B cell (primary cell): Measurements from ENCODE around the gene GNG7. TPM values are rescaled to one million over a fixed set of nuclear protein-coding genes. Genes with fewer than 3 reads are reported as not detected.
A peak's percentile ranks its signal among the peaks of the same experiment; 100 is the strongest.
"Not testable (repeated sequence)": the region's sequence is repeated elsewhere in the genome, so short reads cannot be mapped to it uniquely, and the experiment has no call there.

Experiments
- ATAC-seq: fragments of 200-7000 bp; cut with Tn5 transposase; one replicate; pipeline ENCODE4 v1.10.0; 2021; ENCODE audit warnings: low read depth, mild to moderate bottlenecking, moderate number of reproducible peaks, moderate library complexity
- CTCF ChIA-PET: fragments of 350-600 bp; sonication (Branson Sonifier 250); formaldehyde crosslinking; loops from one replicate; lab custom pipeline; 2021; ENCODE audit warnings: antibody characterized with exemption, inconsistent platforms; lab: Charles Lee
- POLR2A ChIA-PET: fragments of 350-600 bp; sonication (Branson Sonifier 250); formaldehyde crosslinking; loops from one replicate; lab custom pipeline; 2021; ENCODE audit warnings: antibody characterized with exemption; lab: Charles Lee
- DNase-seq: peaks from one replicate; pipeline ENCODE4 v3.0.0; 2013
- H2AFZ ChIP-seq: 2 replicates; pipeline ENCODE4 v1.6.1; 2012; ENCODE audit warnings: mild to moderate bottlenecking, low read depth, low read length; ENCODE audit not compliant: insufficient read depth, poor library complexity, severe bottlenecking
- H3K27ac ChIP-seq, 2 donors: 1 replicate in 1 of 2; 2 replicates in 1 of 2; pipeline ENCODE4 v1.5.1; 2012 to 2013; ENCODE audit warnings: low read length in 2 of 2, mild to moderate bottlenecking in 2 of 2, moderate library complexity in 1 of 2
- H3K27me3 ChIP-seq, 4 experiments: fragments of 200-600 bp in 1 of 4; sonication (generic) in 1 of 4; replicated peaks in 1 of 4; 1 replicate in 2 of 4; 2 replicates in 2 of 4; pipeline versions ENCODE4 v1.6.1 to v1.7.0; 2013 to 2016; ENCODE audit warnings: low read length in 3 of 4, mild to moderate bottlenecking in 2 of 4, mixed read lengths in 1 of 4, moderate library complexity in 1 of 4; ENCODE audit not compliant: insufficient read depth in 4 of 4, control insufficient read depth in 3 of 4; ENCODE audit errors: control extremely low read depth in 1 of 4
- H3K36me3 ChIP-seq, 2 experiments: replicated peaks in 1 of 2; 1 replicate in 1 of 2; 2 replicates in 1 of 2; pipeline versions ENCODE4 v1.6.1 to v1.7.1; 2013; ENCODE audit warnings: low read length in 1 of 2; ENCODE audit not compliant: insufficient read depth in 2 of 2, control insufficient read depth in 1 of 2; ENCODE audit errors: control extremely low read depth in 1 of 2, extremely low read depth in 1 of 2
- H3K4me1 ChIP-seq, 2 donors: fragments of 200-600 bp in 1 of 2; sonication (generic) in 1 of 2; 1 replicate in 1 of 2; 2 replicates in 1 of 2; pipeline versions ENCODE4 v1.5.1 to v1.6.1; 2013 to 2017; ENCODE audit warnings: low read length in 2 of 2; ENCODE audit not compliant: control insufficient read depth in 2 of 2, insufficient read depth in 2 of 2
- H3K4me2 ChIP-seq: replicated peaks from 2 replicates; pipeline ENCODE3; 2012; ENCODE audit warnings: mild to moderate bottlenecking, low read depth, low read length; ENCODE audit not compliant: poor library complexity, severe bottlenecking
- H3K4me3 ChIP-seq, 5 experiments: fragments of 200-600 bp in 1 of 5; sonication (generic) in 1 of 5; 1 replicate in 3 of 5; 2 replicates in 2 of 5; pipeline versions ENCODE4 v1.5.1 to v1.7.0; 2011 to 2016; ENCODE audit warnings: low read length in 4 of 5, mild to moderate bottlenecking in 4 of 5, low read depth in 2 of 5, control low read depth in 1 of 5, moderate library complexity in 1 of 5; ENCODE audit not compliant: insufficient read depth in 1 of 5; ENCODE audit errors: control extremely low read depth in 1 of 5, extremely low read depth in 1 of 5
- H3K79me2 ChIP-seq: fragments of 200-600 bp; sonication (generic); one replicate; pipeline ENCODE4 v1.6.0; 2016; ENCODE audit warnings: low read length; ENCODE audit not compliant: control insufficient read depth, insufficient read depth
- H3K9ac ChIP-seq: fragments of 200-600 bp; sonication (generic); 2 replicates; pipeline ENCODE4 v1.6.1; 2017; ENCODE audit warnings: mild to moderate bottlenecking, low read length, moderate library complexity
- H3K9me3 ChIP-seq, 3 donors: one replicate each; pipeline versions ENCODE4 v1.6.1 to v1.7.1; 2013; ENCODE audit warnings: low read length in 2 of 3; ENCODE audit not compliant: control insufficient read depth in 2 of 3, insufficient read depth in 1 of 3; ENCODE audit errors: control extremely low read depth in 1 of 3
- H4K20me1 ChIP-seq: 2 replicates; pipeline ENCODE4 v1.6.0; 2012; ENCODE audit warnings: mild to moderate bottlenecking, low read length; ENCODE audit not compliant: insufficient read depth, control insufficient read depth, poor library complexity, severe bottlenecking
- H3K27ac Mint-ChIP-seq: one replicate; pipeline ENCODE4 v1.8.0; 2021; ENCODE audit warnings: mixed read lengths
- H3K27me3 Mint-ChIP-seq: one replicate; pipeline ENCODE4 v1.8.0; 2021; ENCODE audit warnings: mixed read lengths
- H3K4me1 Mint-ChIP-seq: one replicate; pipeline ENCODE4 v1.8.0; 2021; ENCODE audit warnings: mixed read lengths
- H3K4me3 Mint-ChIP-seq: one replicate; pipeline ENCODE4 v1.8.0; 2021; ENCODE audit warnings: mixed read lengths
- H3K9me3 Mint-ChIP-seq: one replicate; pipeline ENCODE4 v1.8.0; 2022; ENCODE audit warnings: mixed read lengths; ENCODE audit not compliant: insufficient read depth
- EZH2 ChIP-seq: IDR thresholded peaks from 2 replicates; pipeline ENCODE4 v1.6.1; 2012; ENCODE audit warnings: borderline replicate concordance, low read depth, mild to moderate bottlenecking, moderate library complexity, low read length; ENCODE audit not compliant: insufficient read depth, poor library complexity, severe bottlenecking
- WGBS: methylation state at CpG from one replicate; pipeline ENCODE4 v1.1.5; 2013; ENCODE audit warnings: missing lambda C conversion rate; ENCODE audit not compliant: insufficient coverage; 5-methylcytosine and 5-hydroxymethylcytosine counted together
- intact Hi-C: fragments of 100-400 bp; cut with micrococcal nuclease; formaldehyde crosslinking; loops from one replicate; pipeline ENCODE4 v1.10.0; 2022
- polyA plus RNA-seq: library from polyadenylated mRNA; depleted of rRNA; stranded (reverse); fragments of >200 nt; gene quantifications from 2 replicates; pipeline ENCODE4 v1.2.3, GENCODE V29; 2012
- total RNA-seq, 2 donors: library from RNA; stranded (reverse); fragments of 120-200 nt in 1 of 2; gene quantifications; 1 replicate in 1 of 2; 2 replicates in 1 of 2; pipeline versions ENCODE4 v1.2.3 to v1.2.4, GENCODE V29; 2013 to 2022
- TF ChIP-seq, protein P1 (sequence below): fragments of 200-600 bp; IDR thresholded peaks from one replicate; pipeline ENCODE4 v1.8.0; 2022; ENCODE audit warnings: antibody characterized with exemption, mild to moderate bottlenecking

GNG7 gene
- total and polyA plus RNA-seq, 2 donors (not counting 1 experiment from before 2014, with no cell fraction given) = 76.3 to 153 TPM

DNA sequence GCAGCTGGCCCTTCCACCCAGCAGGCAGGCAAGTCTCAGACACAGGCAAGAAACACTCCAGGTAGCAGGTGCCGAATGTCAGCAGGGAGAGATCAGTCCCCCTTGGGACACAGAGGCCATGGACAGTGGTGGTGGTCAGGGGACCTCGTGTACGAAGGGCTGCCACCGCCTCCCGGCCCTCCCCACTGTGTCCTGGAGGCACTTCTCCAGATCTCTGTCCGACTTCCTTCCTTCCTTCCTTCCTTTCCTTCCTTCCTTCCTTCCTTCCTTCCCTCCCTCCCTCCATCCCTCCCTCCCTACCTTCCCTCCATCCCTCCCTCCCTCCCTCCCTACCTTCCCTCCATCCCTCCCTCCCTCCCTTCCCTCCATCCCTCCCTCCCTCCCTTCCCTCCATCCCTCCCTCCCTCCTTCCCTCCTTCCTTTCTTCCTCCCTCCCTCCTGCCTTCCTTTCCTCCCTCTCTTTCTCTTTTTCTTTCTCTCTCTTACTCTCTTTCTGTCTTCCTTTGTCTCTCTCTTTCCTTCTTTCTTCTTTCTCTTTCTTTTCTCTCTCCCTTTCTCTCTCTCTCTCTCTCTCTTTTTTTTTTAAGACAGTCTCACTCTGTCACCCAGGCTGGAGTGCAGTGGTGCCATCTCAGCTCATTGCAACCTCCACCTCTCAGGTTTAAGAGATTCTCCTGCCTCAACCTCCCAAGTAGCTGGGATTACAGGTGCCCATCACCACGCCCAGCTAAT, 51.3 kb downstream of the GNG7 start:
- ChIA-PET CTCF (interaction anchor here (0.6 to 4.7 kb wide), 3 partner anchors 60 to 103 kb away, joined by 3 to 20 read pairs (median 4); no protein-coding TSS in a partner anchor), POLR2A (interaction anchor here (1.1 kb wide), 1 partner anchor 98 kb away, joined by 3 read pairs; no protein-coding TSS in a partner anchor)
- H3K4me2 ChIP-seq, H3K4me3 ChIP-seq, H3K4me3 Mint-ChIP-seq, DNase-seq, ATAC-seq, H3K9me3 ChIP-seq, H2AFZ ChIP-seq, H3K9me3 Mint-ChIP-seq, H3K27me3 Mint-ChIP-seq, H3K9ac ChIP-seq, H3K27me3 ChIP-seq, intact Hi-C loops: not testable (repeated sequence)
- peak overlapping the region in 1 of 2 donors; percentile 51 for H3K27ac ChIP-seq
- H3K36me3 ChIP-seq = peaks cover 1 to 22% of the 10 kb centered on the region in 2 experiments
- Mint-ChIP-seq H3K27ac (peak overlapping the region; percentile 20), H3K4me1 (peaks cover 44% of the 10 kb centered on the region)
- peaks cover 78% of the 10 kb centered on the region for H3K79me2 ChIP-seq
- H3K4me1 ChIP-seq = peaks cover 7 to 38% of the 10 kb centered on the region in 2 donors
- peaks cover 76% of the 10 kb centered on the region for H4K20me1 ChIP-seq
- WGBS = 83% methylated on average over 1 of the region's 7 CpGs

DNA sequence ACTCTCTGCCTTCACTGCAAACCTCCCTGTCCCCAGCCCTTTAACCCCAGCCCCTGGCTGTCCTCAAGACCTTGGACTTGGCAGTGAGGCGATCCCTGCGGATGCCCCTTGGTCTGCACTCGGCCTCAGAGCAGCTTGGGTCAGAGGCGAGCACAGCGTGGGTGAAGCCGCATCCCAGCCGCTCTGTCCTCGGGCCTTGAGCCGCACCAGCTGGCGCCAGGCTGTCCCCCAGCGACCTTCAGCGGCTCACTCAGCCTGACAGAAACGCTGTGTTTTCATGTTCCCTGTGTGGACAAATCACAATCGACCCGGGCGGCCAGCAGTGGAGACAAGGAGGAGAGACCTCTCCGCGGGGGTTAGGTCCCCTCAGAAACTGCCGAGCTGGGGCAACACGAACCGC, 52.0 kb downstream of the GNG7 start:
- ChIA-PET CTCF (interaction anchor here (0.6 to 4.7 kb wide), 3 partner anchors 61 to 104 kb away, joined by 3 to 20 read pairs (median 4); no protein-coding TSS in a partner anchor), POLR2A (no interaction called here)
- no peak overlapping the region for H3K4me3 Mint-ChIP-seq
- no peaks in the 10 kb centered on the region for H3K27me3 Mint-ChIP-seq
- peak overlapping the region in 1 of 2 donors; percentile 4 for H3K27ac ChIP-seq
- no peak for DNase-seq
- peaks cover 81% of the 10 kb centered on the region for H4K20me1 ChIP-seq
- no peaks in the 10 kb centered on the region for H3K27me3 ChIP-seq
- no peak overlapping the region for H2AFZ ChIP-seq
- WGBS = 95% methylated on average over 21 of the region's 21 CpGs
- TF ChIP-seq EZH2 = no peak
- TF ChIP-seq, protein P1, sequence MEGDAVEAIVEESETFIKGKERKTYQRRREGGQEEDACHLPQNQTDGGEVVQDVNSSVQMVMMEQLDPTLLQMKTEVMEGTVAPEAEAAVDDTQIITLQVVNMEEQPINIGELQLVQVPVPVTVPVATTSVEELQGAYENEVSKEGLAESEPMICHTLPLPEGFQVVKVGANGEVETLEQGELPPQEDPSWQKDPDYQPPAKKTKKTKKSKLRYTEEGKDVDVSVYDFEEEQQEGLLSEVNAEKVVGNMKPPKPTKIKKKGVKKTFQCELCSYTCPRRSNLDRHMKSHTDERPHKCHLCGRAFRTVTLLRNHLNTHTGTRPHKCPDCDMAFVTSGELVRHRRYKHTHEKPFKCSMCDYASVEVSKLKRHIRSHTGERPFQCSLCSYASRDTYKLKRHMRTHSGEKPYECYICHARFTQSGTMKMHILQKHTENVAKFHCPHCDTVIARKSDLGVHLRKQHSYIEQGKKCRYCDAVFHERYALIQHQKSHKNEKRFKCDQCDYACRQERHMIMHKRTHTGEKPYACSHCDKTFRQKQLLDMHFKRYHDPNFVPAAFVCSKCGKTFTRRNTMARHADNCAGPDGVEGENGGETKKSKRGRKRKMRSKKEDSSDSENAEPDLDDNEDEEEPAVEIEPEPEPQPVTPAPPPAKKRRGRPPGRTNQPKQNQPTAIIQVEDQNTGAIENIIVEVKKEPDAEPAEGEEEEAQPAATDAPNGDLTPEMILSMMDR = no peak
- H3K4me2 ChIP-seq = no peak overlapping the region
- H3K4me1 ChIP-seq = peaks cover 7 to 43% of the 10 kb centered on the region in 2 donors
- no peak overlapping the region for H3K4me3 ChIP-seq
- H3K4me1 Mint-ChIP-seq = peaks cover 48% of the 10 kb centered on the region
- H3K9me3 ChIP-seq = no peaks in the 10 kb centered on the region
- H3K9me3 Mint-ChIP-seq = no peaks in the 10 kb centered on the region
- H3K79me2 ChIP-seq = peaks cover 79% of the 10 kb centered on the region
- no peak for ATAC-seq
- no peak overlapping the region for H3K27ac Mint-ChIP-seq
- peaks cover 1 to 28% of the 10 kb centered on the region in 2 experiments for H3K36me3 ChIP-seq
- no peak overlapping the region for H3K9ac ChIP-seq
- intact Hi-C loops = no loop called here
